Measurements from ENCODE around the gene ACTG2. TPM values are rescaled to one million over a fixed set of nuclear protein-coding genes. Genes with fewer than 3 reads are reported as not detected.

The ACTG2 gene
- total and polyA plus RNA-seq, 2 experiments from 2014 or later, result not detected

GRCh38 chr2:73917296-73917695, 24.5 kb downstream of the ACTG2 start:
- no peak overlapping the region for H3K9ac ChIP-seq
- H3K27me3 ChIP-seq (replicated peaks; ENCODE audit: insufficient read depth), result peaks cover 65% of the 10 kb centered on the region

GRCh38 chr2:73917696-73918207, 24.9 kb downstream of the ACTG2 start:
- Histone ChIP-seq H3K4me3 (no peak overlapping the region), H3K79me2 (ENCODE audit: insufficient read depth) (no peaks in the 10 kb centered on the region), H3K27ac (no peak overlapping the region), H3K9me2 (ENCODE audit: insufficient read depth) (no peaks in the 10 kb centered on the region), H3K4me2 (ENCODE audit: unreplicated experiment) (no peak overlapping the region), H2AFZ (no peak overlapping the region), H3K4me1 (ENCODE audit: insufficient read depth) (no peaks in the 10 kb centered on the region), H3F3A (ENCODE audit: insufficient read depth) (no peaks in the 10 kb centered on the region), H3K9ac (no peak overlapping the region), H3K9me3 (ENCODE audit: low read depth) (no peaks in the 10 kb centered on the region), H3K27me3 (replicated peaks; ENCODE audit: insufficient read depth) (peaks cover 65% of the 10 kb centered on the region), H3K36me3 (ENCODE audit: low read depth) (no peaks in the 10 kb centered on the region), H4K20me1 (ENCODE audit: insufficient read depth) (no peaks in the 10 kb centered on the region)
- in situ Hi-C loops (cut with MboI), result no loop called here
- WGBS, 2 experiments (ENCODE audit: low coverage in 1 of 2, low lambda C conversion rate in 2 of 2, missing lambda C conversion rate in 2 of 2), result 30 to 36% methylated on average over 4 of the region's 4 CpGs
- TF ChIP-seq EZH2 (IDR thresholded peaks at IDR 0.05; ENCODE audit: insufficient read depth, poor library complexity, severe bottlenecking) (no peak), EZH2phosphoT487 (IDR thresholded peaks at IDR 0.05; ENCODE audit: insufficient read depth, low read depth) (no peak)
- DNase-seq, result no peak

More at GRCh38 chr2:73917296-73917695, 24.5 kb downstream of the ACTG2 start:
- in situ Hi-C loops (cut with MboI), result no loop called here
- H3K4me2 ChIP-seq (ENCODE audit: unreplicated experiment), result no peak overlapping the region
- 64 to 78% methylated on average over 2 of the region's 2 CpGs for WGBS, 2 experiments (ENCODE audit: low coverage in 1 of 2, low lambda C conversion rate in 2 of 2, missing lambda C conversion rate in 2 of 2)
- no peaks in the 10 kb centered on the region for H3F3A ChIP-seq (ENCODE audit: insufficient read depth)
- no peaks in the 10 kb centered on the region for H3K36me3 ChIP-seq (ENCODE audit: low read depth)
- no peak overlapping the region for H2AFZ ChIP-seq
- no peaks in the 10 kb centered on the region for H3K9me2 ChIP-seq (ENCODE audit: insufficient read depth)
- H3K9me3 ChIP-seq (ENCODE audit: low read depth), result no peaks in the 10 kb centered on the region
- H3K4me1 ChIP-seq (ENCODE audit: insufficient read depth), result no peaks in the 10 kb centered on the region
- no peak for DNase-seq
- no peaks in the 10 kb centered on the region for H3K79me2 ChIP-seq (ENCODE audit: insufficient read depth)
- no peak overlapping the region for H3K4me3 ChIP-seq
- H3K27ac ChIP-seq, result no peak overlapping the region
- H4K20me1 ChIP-seq (ENCODE audit: insufficient read depth), result no peaks in the 10 kb centered on the region
- TF ChIP-seq EZH2 (IDR thresholded peaks at IDR 0.05; ENCODE audit: insufficient read depth, poor library complexity, severe bottlenecking), result no peak
- TF ChIP-seq EZH2phosphoT487 (IDR thresholded peaks at IDR 0.05; ENCODE audit: insufficient read depth, low read depth), result no peak

- no peak overlapping the region for H3K27ac ChIP-seq
- DNase-seq, result no peak
- H4K20me1 ChIP-seq (ENCODE audit: insufficient read depth), result no peaks in the 10 kb centered on the region
- no peaks in the 10 kb centered on the region for H3K4me1 ChIP-seq (ENCODE audit: insufficient read depth)
- H3K4me2 ChIP-seq (ENCODE audit: unreplicated experiment), result no peak overlapping the region
- 77 to 78% methylated on average over 3 of the region's 3 CpGs for WGBS, 2 experiments (ENCODE audit: low coverage in 1 of 2, low lambda C conversion rate in 2 of 2, missing lambda C conversion rate in 2 of 2)
- H3K27me3 ChIP-seq (replicated peaks; ENCODE audit: insufficient read depth), result peaks cover 58% of the 10 kb centered on the region
- H3F3A ChIP-seq (ENCODE audit: insufficient read depth), result no peaks in the 10 kb centered on the region
- H2AFZ ChIP-seq, result no peak overlapping the region
- H3K9me3 ChIP-seq (ENCODE audit: low read depth), result no peaks in the 10 kb centered on the region
- TF ChIP-seq EZH2phosphoT487 (IDR thresholded peaks at IDR 0.05; ENCODE audit: insufficient read depth, low read depth), result no peak
- no peak for TF ChIP-seq EZH2 (IDR thresholded peaks at IDR 0.05; ENCODE audit: insufficient read depth, poor library complexity, severe bottlenecking)
- no peak overlapping the region for H3K9ac ChIP-seq
- no peaks in the 10 kb centered on the region for H3K9me2 ChIP-seq (ENCODE audit: insufficient read depth)
- in situ Hi-C loops (cut with MboI), result no loop called here
- H3K36me3 ChIP-seq (ENCODE audit: low read depth), result no peaks in the 10 kb centered on the region
- no peak overlapping the region for H3K4me3 ChIP-seq
- H3K79me2 ChIP-seq (ENCODE audit: insufficient read depth), result no peaks in the 10 kb centered on the region
Measured at GRCh38 chr2:73918856-73919255, 26.0 kb downstream of the ACTG2 start.

GRCh38 chr2:73919596-73920228, 26.9 kb downstream of the ACTG2 start:
- 80 to 83% methylated on average over 7 of the region's 7 CpGs for WGBS, 2 experiments (ENCODE audit: low coverage in 1 of 2, low lambda C conversion rate in 2 of 2, missing lambda C conversion rate in 2 of 2)
- TF ChIP-seq EZH2 (IDR thresholded peaks at IDR 0.05; ENCODE audit: insufficient read depth, poor library complexity, severe bottlenecking) (no peak), EZH2phosphoT487 (IDR thresholded peaks at IDR 0.05; ENCODE audit: insufficient read depth, low read depth) (no peak)
- H3K27me3 ChIP-seq (replicated peaks; ENCODE audit: insufficient read depth), result peaks cover 49% of the 10 kb centered on the region

More at GRCh38 chr2:73919596-73920228, 26.9 kb downstream of the ACTG2 start:
- Histone ChIP-seq H3K9me2 (ENCODE audit: insufficient read depth) (no peaks in the 10 kb centered on the region), H3K4me2 (ENCODE audit: unreplicated experiment) (no peak overlapping the region), H2AFZ (no peak overlapping the region), H3K9me3 (ENCODE audit: low read depth) (no peaks in the 10 kb centered on the region), H3K79me2 (ENCODE audit: insufficient read depth) (no peaks in the 10 kb centered on the region), H3K9ac (no peak overlapping the region), H3K27ac (no peak overlapping the region), H3K4me3 (no peak overlapping the region), H4K20me1 (ENCODE audit: insufficient read depth) (no peaks in the 10 kb centered on the region), H3F3A (ENCODE audit: insufficient read depth) (no peaks in the 10 kb centered on the region), H3K4me1 (ENCODE audit: insufficient read depth) (no peaks in the 10 kb centered on the region), H3K36me3 (ENCODE audit: low read depth) (no peaks in the 10 kb centered on the region)
- in situ Hi-C loops (cut with MboI), result no loop called here
- no peak for DNase-seq
